H1 (cell line): ENCODE results near the gene ZMIZ1. TPM values are rescaled to one million over a fixed set of nuclear protein-coding genes. Genes with fewer than 3 reads are reported as not detected.

ENCODE experiments used
- CTCF ChIA-PET: fragments of 300-600 bp; sonication (Branson Sonifier 250); formaldehyde crosslinking; loops from one replicate; lab custom pipeline; 2021; ENCODE audit not compliant: partially characterized antibody; lab: Charles Lee
- POLR2A ChIA-PET: fragments of 300-600 bp; sonication (Branson Sonifier 250); formaldehyde crosslinking; loops from one replicate; lab custom pipeline; 2021; ENCODE audit warnings: inconsistent platforms; ENCODE audit not compliant: partially characterized antibody; lab: Charles Lee
- DNase-seq, 2 experiments: peaks; one replicate each; pipeline versions ENCODE4 v3.0.0 to v3.0.0-alpha.2; 2010 to 2022; ENCODE audit warnings: low spot score in 2 of 2, low read depth in 1 of 2, mixed read lengths in 1 of 2
- FAIRE-seq: peaks from 2 replicates; lab custom pipeline; 2011; peaks lifted over from hg19 to GRCh38; lab: Jason Lieb, UNC
- H2AFZ ChIP-seq: 2 replicates; pipeline ENCODE4 v1.8.1; 2012; ENCODE audit warnings: low read length, inconsistent platforms
- H2AK5ac ChIP-seq: 2 replicates; pipeline ENCODE4 v1.6.1; 2013; ENCODE audit warnings: low read depth, low read length
- H2BK120ac ChIP-seq: replicated peaks from 2 replicates; pipeline ENCODE3; 2013; ENCODE audit warnings: low read depth, low read length, inconsistent platforms
- H2BK12ac ChIP-seq: 2 replicates; pipeline ENCODE4 v1.6.1; 2013; ENCODE audit warnings: low read depth, low read length
- H2BK15ac ChIP-seq: 2 replicates; pipeline ENCODE4 v1.6.1; 2013; ENCODE audit warnings: low read length
- H2BK20ac ChIP-seq: 2 replicates; pipeline ENCODE4 v1.6.1; 2013; ENCODE audit warnings: low read length
- H2BK5ac ChIP-seq: 2 replicates; pipeline ENCODE4 v1.6.1; 2013; ENCODE audit warnings: low read depth, low read length
- H3K14ac ChIP-seq: 2 replicates; pipeline ENCODE4 v1.6.1; 2013; ENCODE audit warnings: inconsistent platforms; ENCODE audit not compliant: insufficient read length
- H3K18ac ChIP-seq: 2 replicates; pipeline ENCODE4 v1.6.1; 2013; ENCODE audit warnings: low read length; ENCODE audit errors: extremely low read depth
- H3K23ac ChIP-seq: 2 replicates; pipeline ENCODE4 v1.6.1; 2013; ENCODE audit warnings: inconsistent platforms; ENCODE audit not compliant: insufficient read length
- H3K23me2 ChIP-seq: 2 replicates; pipeline ENCODE4 v1.6.1; 2013; ENCODE audit warnings: low read depth, low read length
- H3K27ac ChIP-seq: 2 replicates; pipeline ENCODE4 v1.6.1; 2011; ENCODE audit warnings: low read depth, low read length, inconsistent platforms
- H3K27me3 ChIP-seq, 4 experiments: replicated peaks in 1 of 4; 1 replicate in 1 of 4; 2 replicates in 3 of 4; pipeline versions ENCODE4 v1.6.1 to v1.8.1; 2011 to 2013; ENCODE audit warnings: low read length in 3 of 4, mild to moderate bottlenecking in 3 of 4, inconsistent platforms in 2 of 4, mixed read lengths in 2 of 4, moderate library complexity in 1 of 4; ENCODE audit not compliant: control insufficient read depth in 3 of 4, insufficient read depth in 3 of 4; ENCODE audit errors: extremely low read depth in 1 of 4
- H3K36me3 ChIP-seq, 4 experiments: 2 replicates each; pipeline versions ENCODE4 v1.6.1 to v1.8.1; 2011 to 2013; ENCODE audit warnings: mild to moderate bottlenecking in 4 of 4, low read length in 3 of 4, moderate library complexity in 2 of 4, control low read depth in 1 of 4, inconsistent platforms in 1 of 4; ENCODE audit not compliant: insufficient read depth in 4 of 4, control insufficient read depth in 2 of 4
- H3K4ac ChIP-seq: replicated peaks from 2 replicates; pipeline ENCODE3; 2013; ENCODE audit warnings: low read length, low read depth, mixed read lengths, inconsistent platforms; ENCODE audit not compliant: insufficient read length
- H3K4me1 ChIP-seq, 4 experiments: replicated peaks in 1 of 4; 1 replicate in 1 of 4; 2 replicates in 3 of 4; pipeline versions ENCODE4 v1.6.1 to v1.8.1; 2011 to 2013; ENCODE audit warnings: low read length in 3 of 4, inconsistent platforms in 2 of 4, mixed read lengths in 1 of 4; ENCODE audit not compliant: insufficient read depth in 4 of 4, control insufficient read depth in 3 of 4
- H3K4me2 ChIP-seq, 2 experiments: 2 replicates each; pipeline versions ENCODE4 v1.6.1 to v1.8.1; 2011 to 2013; ENCODE audit warnings: low read depth in 2 of 2, low read length in 2 of 2, control low read depth in 1 of 2, inconsistent platforms in 1 of 2, mild to moderate bottlenecking in 1 of 2; ENCODE audit not compliant: insufficient read depth in 1 of 2
- H3K4me3 ChIP-seq, 4 experiments: fragments of 200-600, 300-600 bp in 1 of 4; sonication (generic), shearing (Covaris generic), sonication (Bioruptor Twin) in 1 of 4; 2 replicates each; pipeline versions ENCODE4 v1.5.1 to v1.8.1; 2011 to 2016; ENCODE audit warnings: low read length in 4 of 4, low read depth in 3 of 4, control low read depth in 2 of 4, inconsistent platforms in 2 of 4, mild to moderate bottlenecking in 2 of 4, mixed read lengths in 1 of 4, moderate library complexity in 1 of 4; ENCODE audit not compliant: insufficient read depth in 2 of 4; ENCODE audit errors: extremely low read depth in 1 of 4
- H3K56ac ChIP-seq: replicated peaks from 2 replicates; pipeline ENCODE3; 2013; ENCODE audit warnings: low read depth, mild to moderate bottlenecking, mixed read lengths, low read length, inconsistent platforms; ENCODE audit not compliant: insufficient read length
- H3K79me1 ChIP-seq: 2 replicates; pipeline ENCODE4 v1.6.1; 2013; ENCODE audit warnings: low read depth, low read length, control low read depth
- H3K79me2 ChIP-seq, 2 experiments: 2 replicates each; pipeline versions ENCODE4 v1.6.1 to v1.8.1; 2012 to 2013; ENCODE audit warnings: low read length in 2 of 2, mild to moderate bottlenecking in 2 of 2, inconsistent platforms in 1 of 2; ENCODE audit not compliant: insufficient read depth in 2 of 2, control insufficient read depth in 1 of 2
- H3K9ac ChIP-seq, 4 experiments: replicated peaks in 1 of 4; 1 replicate in 1 of 4; 2 replicates in 3 of 4; pipeline versions ENCODE4 v1.6.1 to v1.8.1; 2011 to 2013; ENCODE audit warnings: low read depth in 3 of 4, low read length in 3 of 4, control low read depth in 2 of 4, mild to moderate bottlenecking in 2 of 4, moderate library complexity in 2 of 4, inconsistent platforms in 1 of 4; ENCODE audit errors: extremely low read depth in 1 of 4
- H3K9me3 ChIP-seq, 2 experiments: 2 replicates each; pipeline versions ENCODE4 v1.6.1 to v1.8.1; 2012 to 2013; ENCODE audit warnings: mild to moderate bottlenecking in 2 of 2, moderate library complexity in 2 of 2, control low read depth in 1 of 2, inconsistent platforms in 1 of 2, low read depth in 1 of 2, low read length in 1 of 2, mixed read lengths in 1 of 2; ENCODE audit not compliant: insufficient read depth in 2 of 2
- H4K20me1 ChIP-seq, 2 experiments: replicated peaks in 1 of 2; 2 replicates each; pipeline versions ENCODE3 to v1.8.1; 2011 to 2013; ENCODE audit warnings: inconsistent platforms in 2 of 2, low read length in 2 of 2, mild to moderate bottlenecking in 1 of 2; ENCODE audit not compliant: insufficient read depth in 2 of 2, control insufficient read depth in 1 of 2
- H4K5ac ChIP-seq: 2 replicates; pipeline ENCODE4 v1.6.1; 2013; ENCODE audit warnings: low read length, low read depth, mixed read lengths, inconsistent platforms; ENCODE audit not compliant: insufficient read length
- H4K8ac ChIP-seq: 2 replicates; pipeline ENCODE4 v1.8.0; 2013; ENCODE audit warnings: mild to moderate bottlenecking, moderate library complexity, low read length, inconsistent platforms; ENCODE audit not compliant: insufficient read depth; ENCODE audit errors: extremely low read depth
- H4K91ac ChIP-seq: replicated peaks from 2 replicates; pipeline ENCODE3; 2013; ENCODE audit warnings: low read length, mixed read lengths, inconsistent platforms; ENCODE audit not compliant: insufficient read length
- CBX8 ChIP-seq: fragments of 300-800, 300-1000 bp; sonication (generic); IDR thresholded peaks from 2 replicates; pipeline ENCODE4 v1.7.1; 2016; ENCODE audit warnings: low read depth, low read length, borderline replicate concordance
- CTCF ChIP-seq, 3 experiments: IDR thresholded peaks; 1 replicate in 2 of 3; 2 replicates in 1 of 3; pipeline versions ENCODE4 v1.5.1 to v1.6.1; 2011; ENCODE audit warnings: low read length in 3 of 3, mild to moderate bottlenecking in 3 of 3, inconsistent platforms in 2 of 3, low read depth in 1 of 3, moderate library complexity in 1 of 3; ENCODE audit not compliant: insufficient read depth in 1 of 3; ENCODE audit errors: control extremely low read depth in 1 of 3
- RAD21 ChIP-seq, 2 experiments: IDR thresholded peaks in 1 of 2; conservative IDR thresholded peaks in 1 of 2; 2 replicates each; pipeline ENCODE4 v1.6.1; 2011; ENCODE audit warnings: low read depth in 2 of 2, low read length in 2 of 2, improper control_type of control experiment in 1 of 2, inconsistent platforms in 1 of 2, mild to moderate bottlenecking in 1 of 2, moderate library complexity in 1 of 2
- ZNF274 ChIP-seq: IDR thresholded peaks from 2 replicates; pipeline ENCODE4 v1.7.0; 2012; ENCODE audit warnings: low read length, borderline replicate concordance; ENCODE audit errors: extremely low read depth
- WGBS, 2 experiments: shearing (Covaris generic) in 1 of 2; methylation state at CpG; one replicate each; pipeline versions ENCODE4 v1.1.6 to v1.1.7; 2013 to 2015; ENCODE audit warnings: low lambda C conversion rate in 2 of 2, mixed read lengths in 2 of 2, inconsistent platforms in 1 of 2, low coverage in 1 of 2, missing lambda C conversion rate in 1 of 2; ENCODE audit not compliant: insufficient replicate concordance in 2 of 2, insufficient coverage in 1 of 2, insufficient read length in 1 of 2; ENCODE audit errors: extremely low coverage in 1 of 2, missing lambda C conversion rate in 1 of 2; 5-methylcytosine and 5-hydroxymethylcytosine counted together
- polyA plus RNA-seq, 7 experiments: library from polyadenylated mRNA; depleted of rRNA in 3 of 7; stranded (reverse) in 5 of 7; unstranded in 2 of 7; fragments of >200 nt in 5 of 7; fragments of 200-250 nt in 2 of 7; gene quantifications; 1 replicate in 5 of 7; 2 replicates in 1 of 7; 4 replicates in 1 of 7; pipeline versions ENCODE4 v1.2.1 to v1.2.3, GENCODE V29; 2011 to 2013; ENCODE audit warnings: missing spikeins in 2 of 7, mixed read lengths in 2 of 7
- total RNA-seq: library from RNA; stranded (reverse); fragmentation: NEBNext Ultra II Directional; extraction: Animal tissue kit (Norgen Biotek cat#: 25700); gene quantifications from 2 replicates; pipeline ENCODE4 v1.2.1, GENCODE V29; 2021

Gene ZMIZ1
- total and polyA plus RNA-seq, 2 of the 8 experiments (the other 6 are each of a cell fraction or from before 2014, with no cell fraction given) = 8.1 to 28.0 TPM

GRCh38 chr10:79142522-79143309 lies 74.0 kb downstream of the ZMIZ1 start:
- 90% methylated on average over 13 of the region's 13 CpGs; no CpG with 5 or more reads in 1 of the 2 experiments for WGBS, 2 experiments
- no peak overlapping the region for H2AFZ ChIP-seq
- H4K91ac ChIP-seq = no peak overlapping the region
- no peak for FAIRE-seq
- no peak overlapping the region for H2BK12ac ChIP-seq
- no peak overlapping the region for H3K23ac ChIP-seq
- no peak overlapping the region for H3K56ac ChIP-seq
- no peak overlapping the region for H3K4me3 ChIP-seq
- TF ChIP-seq RAD21 (IDR thresholded peaks at IDR 0.05 in 1 of 2, conservative IDR thresholded peaks at IDR 0.05 in 1 of 2; ENCODE audit: low read depth in 2 of 2, low read length in 2 of 2) (peak; percentile 39 to 56), ZNF274 (no peak), CTCF (IDR thresholded peaks at IDR 0.05; ENCODE audit: control extremely low read depth in 1 of 3, insufficient read depth in 1 of 3, low read depth in 1 of 3, low read length in 3 of 3) (peak; percentile 26 to 40 (median 37); a peak in 2 of 4 replicates), CBX8 (no peak)
- TF ChIP-seq, all 59 proteins: peak for 2
- Histone ChIP-seq H4K5ac (no peak overlapping the region), H3K79me2 (peaks cover 0 to 3% of the 10 kb centered on the region in 2 experiments; a peak in 1 of 4 replicates), H3K36me3 (peaks cover 0 to 16% (median 4%) of the 10 kb centered on the region in 4 experiments; a peak in 4 of 8 replicates), H2AK5ac (no peak overlapping the region; the same call in 1 of the 2 replicates), H3K9ac (no peak overlapping the region), H3K9me3 (no peaks in the 10 kb centered on the region), H2BK120ac (no peak overlapping the region), H3K18ac (no peak overlapping the region), H4K8ac (no peak overlapping the region), H3K4me2 (no peak overlapping the region), H3K4me1 (peaks cover 0 to 33% (median 15%) of the 10 kb centered on the region in 4 experiments; a peak in 6 of 7 replicates), H3K14ac (no peak overlapping the region), H3K23me2 (peaks cover 3% of the 10 kb centered on the region), H3K27ac (no peak overlapping the region), H3K79me1 (peaks cover 17% of the 10 kb centered on the region), H2BK5ac (peak overlapping the region; percentile 91), H2BK20ac (no peak overlapping the region; the same call in 1 of the 2 replicates), H3K4ac (no peak overlapping the region), H4K20me1 (peaks cover 0 to 10% of the 10 kb centered on the region in 2 experiments), H2BK15ac (no peak overlapping the region), H3K27me3 (no peaks in the 10 kb centered on the region)
- DNase-seq = no peak
- ChIA-PET POLR2A (interaction anchor here (0.8 to 2.4 kb wide), 7 partner anchors 9 to 39 kb away, joined by 3 to 10 read pairs (median 3); no protein-coding TSS in a partner anchor), CTCF (interaction anchor here (0.6 to 3.0 kb wide), 23 partner anchors 8 to 898 kb away, joined by 3 to 14 read pairs (median 4); no protein-coding TSS in a partner anchor)
